SU-DHL-6 (cell line): Measurements from ENCODE around the gene KRT80.

Experiments
- CTCF ChIP-seq: fragments of 200-600 bp; sonication (generic); IDR thresholded peaks from one replicate; pipeline ENCODE4 v1.5.1; 2017; ENCODE audit warnings: antibody characterized with exemption, mild to moderate bottlenecking, low read length, moderate library complexity; ENCODE audit not compliant: insufficient read depth, poor library complexity, severe bottlenecking
- EZH2phosphoT487 ChIP-seq: fragments of 200-600 bp; sonication (generic), shearing (Covaris generic); conservative IDR thresholded peaks from 2 replicates; pipeline ENCODE4 v1.6.1; 2018; ENCODE audit warnings: mild to moderate bottlenecking, antibody characterized with exemption, low read length, moderate library complexity, mixed read lengths

- no peak for TF ChIP-seq CTCF
- TF ChIP-seq EZH2phosphoT487, result no peak
These were observed 7.0 kb downstream of the KRT80 start for GRCh38 chr12:52184813-52185212.
